Hematopoietic multipotent progenitor cell treated with erythropoietin and hydrocortisone succinate and interleukin-3 and kit ligand, for 8 days (in vitro differentiated cells): ENCODE results near the gene WDR31.
"Not testable (repeated sequence)": the region's sequence is repeated elsewhere in the genome, so short reads cannot be mapped to it uniquely, and the experiment has no call there.

Experiments used
- DNase-seq: peaks from one replicate; pipeline ENCODE4 v3.0.0-alpha.2; 2015

WDR31 gene

DNA sequence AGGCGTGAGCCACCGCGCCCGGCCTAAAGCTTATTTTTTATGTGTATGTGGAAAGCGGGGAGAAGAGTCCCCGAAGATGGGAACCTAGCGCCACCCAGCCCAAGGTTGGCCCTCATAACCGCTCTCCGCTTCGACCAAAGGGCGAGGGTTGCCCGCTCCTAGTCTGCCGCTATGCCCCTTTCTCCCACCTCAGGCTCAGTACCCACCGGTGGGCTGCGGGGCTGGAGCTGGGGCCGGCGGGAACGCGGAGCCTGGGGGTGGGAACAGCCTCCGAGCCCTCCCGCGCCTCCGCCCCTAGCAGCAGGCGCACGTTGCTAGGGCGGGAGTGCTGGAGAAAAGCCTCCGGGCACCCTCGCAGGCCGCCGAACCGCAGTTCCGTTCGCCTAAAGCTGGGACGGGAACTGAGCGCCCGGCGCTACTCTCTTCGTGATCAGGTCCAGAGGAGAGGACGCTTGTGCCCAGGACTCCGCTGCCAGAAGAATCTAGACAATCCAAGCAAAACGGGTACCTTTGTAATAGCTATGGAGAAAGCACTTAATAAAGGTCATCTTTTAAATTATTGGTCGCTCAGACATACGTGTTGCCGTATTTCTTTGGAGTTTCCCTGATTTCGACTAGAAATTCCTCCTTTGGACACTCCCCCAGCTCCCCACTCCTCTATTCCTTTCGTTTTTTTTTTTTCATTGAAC, at the start of gene WDR31:
Gene WDR31 (minus strand): TSS at position 265 of the 689 bp plus-strand sequence. CDS start 8,253 bp downstream, outside the sequence.
- peak; percentile 87 for DNase-seq

DNA sequence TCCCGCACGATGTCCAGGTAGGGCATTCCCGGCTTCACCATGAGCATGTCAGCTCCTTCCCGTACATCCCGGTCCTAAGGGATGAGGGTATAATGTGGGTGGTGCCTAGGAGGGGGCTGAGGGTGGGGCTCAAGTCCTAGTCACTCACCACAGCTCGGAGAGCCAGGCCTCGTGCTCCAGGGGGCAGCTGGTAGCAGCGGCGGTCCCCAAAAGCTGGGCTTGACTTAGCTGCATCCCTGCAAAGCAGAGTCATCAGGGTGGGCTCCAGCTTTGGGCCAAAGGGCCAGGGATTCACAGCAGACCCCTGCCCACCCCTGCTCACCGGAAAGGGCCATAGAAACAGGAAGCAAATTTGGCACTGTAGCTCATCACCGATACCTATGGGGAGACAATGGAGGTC, 49.4 kb upstream of the WDR31 start:
- DNase-seq, result no peak

DNA sequence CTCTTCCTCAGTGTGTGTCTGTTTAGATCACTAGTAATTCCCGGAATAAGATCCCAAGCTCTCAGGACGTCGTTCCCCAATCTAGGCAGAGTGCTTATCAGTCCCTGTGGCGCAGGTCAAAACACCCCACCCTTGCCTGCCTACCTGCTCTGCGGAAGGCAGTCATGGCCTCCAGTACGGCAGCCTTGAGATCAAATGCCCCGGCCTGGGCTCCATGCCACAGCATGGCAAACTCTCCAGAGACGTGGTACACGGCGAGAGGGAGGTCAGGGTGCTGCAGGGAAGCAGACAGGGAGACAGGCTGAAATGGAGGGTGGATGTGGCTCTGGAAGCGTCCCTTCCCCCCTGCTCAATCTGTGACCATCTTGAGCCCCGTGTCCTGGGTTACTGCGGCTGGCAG, 48.8 kb upstream of the WDR31 start:
- DNase-seq, result no peak

DNA sequence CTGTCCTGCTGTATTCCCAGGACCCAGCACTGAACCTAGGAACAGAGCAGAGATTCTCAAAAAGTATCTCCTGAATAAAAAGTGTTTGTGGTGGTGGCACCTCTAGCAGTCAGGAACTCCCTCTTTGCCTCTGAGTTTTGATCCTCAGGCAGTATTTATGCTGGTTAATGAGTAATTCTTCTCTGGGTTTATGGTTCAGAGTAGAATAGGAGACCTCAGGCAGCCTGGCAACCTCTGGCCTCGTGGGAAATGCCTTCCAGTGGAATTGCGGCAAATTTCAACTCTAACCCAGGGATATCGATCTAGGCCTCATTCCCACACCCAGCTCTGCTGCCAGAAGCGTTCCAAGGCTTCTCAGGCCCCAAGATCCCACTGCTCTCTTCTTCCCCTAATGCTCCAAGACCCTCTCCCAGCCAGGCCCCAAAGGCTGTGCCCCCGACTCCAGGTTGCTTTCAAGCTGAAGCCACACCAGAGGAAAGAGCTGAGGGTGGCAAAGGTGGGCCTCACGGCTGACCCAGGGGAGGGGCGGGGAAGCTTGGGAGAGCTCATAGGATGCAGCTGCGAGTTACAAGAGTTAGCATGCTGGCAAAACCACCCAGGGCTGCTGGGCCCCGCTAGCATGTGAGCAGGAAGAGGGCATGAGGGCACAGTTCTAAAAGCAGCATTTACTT, 47.6 kb upstream of the WDR31 start:
- DNase-seq, result no peak

DNA sequence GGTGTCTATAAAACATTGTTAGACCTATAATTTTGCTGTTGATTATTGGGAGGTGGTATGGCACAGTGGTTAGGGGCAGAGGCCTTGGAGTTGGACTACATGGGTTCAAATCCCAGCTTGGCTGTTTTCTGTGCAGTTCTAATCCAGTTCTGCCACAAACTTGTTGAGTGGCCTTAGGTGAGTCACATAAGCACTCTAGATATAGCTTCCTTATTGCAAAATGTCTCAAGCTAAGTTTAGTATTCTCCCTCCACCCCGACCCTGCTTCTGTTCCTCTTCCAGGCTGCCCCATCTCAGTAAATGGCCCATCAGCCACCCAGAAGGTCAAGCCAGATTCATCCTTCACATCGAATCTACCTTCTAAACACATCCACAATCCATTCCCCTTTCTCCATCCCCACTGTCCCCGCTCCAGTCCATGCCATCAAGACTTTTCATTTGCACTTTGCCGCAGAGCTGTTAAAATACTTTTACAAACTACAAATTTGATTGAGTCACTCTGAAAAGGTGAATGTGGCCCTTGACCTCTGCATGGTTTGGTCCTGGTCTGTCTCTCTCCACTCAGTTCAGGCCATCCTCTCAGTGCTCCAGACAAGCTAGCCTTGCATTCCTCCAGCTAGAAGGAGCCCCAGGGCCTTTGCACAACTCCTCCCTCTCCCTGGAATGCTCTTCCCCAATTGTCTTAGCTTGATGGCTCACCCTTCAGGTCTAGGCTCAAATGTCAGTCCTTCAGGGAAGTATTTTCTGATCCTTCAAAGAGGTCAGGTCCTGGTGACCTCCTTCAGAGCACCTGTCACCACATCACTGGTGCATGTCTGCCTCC, 46.7 kb upstream of the WDR31 start:
- DNase-seq, result no peak

DNA sequence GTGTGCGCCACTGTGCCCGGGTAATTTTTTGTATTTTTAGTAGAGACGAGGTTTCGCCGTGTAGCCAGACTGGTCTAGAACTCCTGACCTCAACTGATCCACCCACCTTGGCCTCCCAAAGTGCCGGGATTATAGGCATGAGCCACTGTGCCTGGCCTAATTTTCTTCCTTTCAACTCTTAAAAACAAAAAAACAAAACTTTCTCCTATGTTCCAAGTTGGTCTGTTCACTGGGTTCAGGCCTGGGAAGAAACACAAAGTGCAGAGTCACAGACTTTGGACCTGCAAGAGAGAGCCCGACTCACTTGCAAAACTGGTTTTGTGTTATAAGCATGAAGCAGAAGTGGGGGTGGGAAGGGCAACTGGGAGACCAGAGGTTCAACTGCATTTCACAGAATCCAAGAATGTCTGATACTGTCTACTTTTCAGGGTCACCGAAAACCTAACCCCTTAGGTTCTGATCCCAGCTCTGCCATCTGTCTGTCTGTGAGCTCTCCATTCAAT, 41.9 kb upstream of the WDR31 start:
- DNase-seq, result no peak

DNA sequence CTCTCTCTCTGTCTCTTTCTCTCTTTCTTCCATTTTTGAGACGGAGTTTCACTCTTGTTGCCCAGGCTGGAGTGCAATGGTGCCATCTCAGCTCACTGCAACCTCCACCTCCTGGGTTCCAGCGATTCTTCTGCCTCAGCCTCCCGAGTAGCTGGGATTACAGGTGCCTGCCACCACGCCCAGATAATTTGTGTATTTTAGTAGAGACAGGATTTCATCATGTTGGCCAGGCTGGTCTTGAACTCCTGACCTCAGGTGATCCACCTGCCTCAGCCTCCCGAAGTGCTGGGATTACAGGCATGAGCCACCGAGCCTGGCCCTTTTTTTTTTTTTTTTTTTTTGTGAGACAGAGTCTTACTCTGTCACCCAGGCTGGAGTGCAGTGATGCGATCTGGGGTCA, 41.4 kb upstream of the WDR31 start:
- not testable (repeated sequence) for DNase-seq

DNA sequence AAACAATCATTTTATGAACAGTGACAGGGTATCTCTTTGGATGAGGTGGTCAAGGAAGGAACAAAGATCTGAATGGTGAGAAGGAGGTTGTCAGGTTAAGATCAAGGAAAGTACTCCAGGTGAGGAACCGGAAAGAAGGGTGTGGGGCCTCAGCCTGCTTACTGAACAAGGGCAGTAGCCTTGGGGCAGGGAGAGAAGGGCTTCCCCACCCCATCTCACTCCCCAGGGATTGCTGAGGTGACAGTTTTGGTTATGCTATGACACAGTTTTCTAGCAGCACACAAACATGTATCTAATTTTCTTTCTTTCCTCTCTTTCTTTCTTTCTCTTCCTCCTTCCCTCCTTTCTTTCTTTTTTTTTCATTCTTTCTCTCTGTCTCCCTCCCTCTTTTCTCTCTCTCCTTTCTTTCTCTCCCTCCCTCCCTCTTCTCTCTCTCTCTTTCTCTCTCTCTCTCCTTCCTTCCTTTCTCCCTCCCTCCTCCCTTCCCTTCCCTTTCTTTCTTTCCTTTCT, 40.8 kb upstream of the WDR31 start:
- DNase-seq, result no peak

DNA sequence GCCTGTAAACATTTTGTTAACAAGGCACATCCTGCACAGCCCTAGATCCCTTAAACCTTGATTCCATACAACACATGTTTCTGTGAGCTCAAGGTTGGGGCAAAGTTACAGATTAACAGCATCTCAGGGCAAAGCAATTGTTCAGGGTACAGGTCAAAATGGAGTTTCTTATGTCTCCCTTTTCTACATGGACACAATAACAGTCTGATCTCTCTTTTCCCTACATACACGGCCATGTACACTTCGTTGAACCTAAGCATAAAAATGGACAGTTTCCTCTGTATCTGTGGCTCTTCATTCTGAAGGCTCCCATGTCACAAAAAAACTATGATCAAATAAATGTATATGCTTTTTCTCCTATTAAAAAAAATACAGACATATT, 39.7 kb upstream of the WDR31 start:
- not testable (repeated sequence) for DNase-seq

DNA sequence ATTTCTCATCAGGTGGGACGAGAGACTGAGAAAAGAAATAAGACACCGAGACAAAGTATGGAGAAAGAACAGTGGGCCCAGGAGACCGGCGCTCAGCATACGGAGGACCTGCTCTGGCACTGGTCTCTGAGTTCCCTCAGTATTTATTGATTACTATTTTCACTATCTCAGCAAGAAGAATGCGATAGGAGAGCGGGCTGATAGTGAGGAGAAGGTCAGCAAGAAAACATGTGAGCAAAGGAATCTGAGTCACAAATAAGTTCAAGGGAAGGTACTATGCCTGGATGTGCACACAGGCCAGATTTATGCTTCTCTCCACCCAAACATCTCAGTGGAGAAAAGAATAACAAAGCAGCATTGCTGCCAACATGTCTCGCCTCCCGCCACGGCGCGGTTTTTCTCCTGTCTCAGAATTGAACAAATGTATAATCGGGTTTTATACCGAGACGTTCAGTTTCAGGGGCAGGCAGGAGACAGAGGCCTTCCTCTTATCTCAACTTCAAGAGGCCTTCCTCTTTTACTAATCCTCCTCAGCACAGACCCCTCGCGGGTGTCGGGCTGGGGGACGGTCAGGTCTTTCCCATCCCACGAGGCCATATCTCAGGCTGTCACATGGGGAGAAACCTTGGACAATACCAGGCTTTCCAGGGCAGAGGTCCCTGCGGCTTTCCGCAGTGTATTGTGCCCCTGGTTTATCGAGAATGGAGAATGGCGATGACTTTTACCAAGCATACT, 39.2 kb upstream of the WDR31 start:
- DNase-seq, result peak; percentile 71

DNA sequence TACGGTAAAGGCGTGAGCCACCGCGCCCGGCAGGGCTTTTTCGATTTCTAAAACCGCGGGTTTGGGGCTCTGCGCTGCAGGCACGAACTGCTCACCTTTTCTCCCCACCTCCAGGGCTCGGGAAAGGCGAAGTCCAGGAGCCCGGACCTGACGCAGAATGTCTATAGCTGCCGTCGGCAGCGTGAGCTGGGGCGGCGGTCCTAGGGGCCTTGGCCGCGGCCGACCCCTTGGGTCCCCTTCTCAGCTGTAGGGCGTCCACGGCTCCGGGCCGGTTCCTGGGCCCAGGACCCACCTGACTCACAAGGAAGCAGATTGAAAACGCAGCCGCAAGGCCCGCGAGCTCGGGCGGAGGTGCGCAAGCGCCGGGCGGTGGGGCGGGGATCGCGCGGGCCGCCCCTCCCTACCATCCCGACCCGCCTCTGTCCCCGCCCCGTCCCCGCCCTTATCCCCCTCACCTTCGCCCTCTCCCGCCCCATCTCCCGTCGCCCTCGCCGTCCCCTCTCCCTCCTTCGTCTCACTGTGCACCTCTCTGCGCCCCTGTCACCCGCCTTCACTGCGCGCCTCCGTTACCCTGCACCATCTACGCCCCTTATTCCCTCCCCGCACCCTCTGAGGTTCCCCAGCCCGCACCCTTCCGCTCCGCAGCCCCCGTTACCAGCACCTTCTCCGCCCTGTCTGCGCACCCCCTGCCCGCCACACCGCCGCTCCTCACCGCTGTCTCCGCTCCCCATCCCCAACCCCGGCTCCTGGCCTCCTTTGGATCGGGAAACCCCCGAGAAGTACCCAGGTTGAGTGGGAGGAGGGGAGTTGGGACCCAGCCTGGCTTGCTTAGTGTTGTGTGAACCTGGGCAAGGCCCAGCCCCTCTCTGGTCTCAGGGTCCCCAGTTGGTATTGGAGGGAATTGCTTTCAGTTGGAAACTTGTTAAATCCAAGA, 36.8 kb upstream of the WDR31 start, which contains the start of gene HDHD3:
Gene HDHD3 (minus strand): TSS at position 353 of the 934 bp plus-strand sequence. CDS start 2,632 bp downstream, outside the sequence.
- peak; percentile 81 for DNase-seq

DNA sequence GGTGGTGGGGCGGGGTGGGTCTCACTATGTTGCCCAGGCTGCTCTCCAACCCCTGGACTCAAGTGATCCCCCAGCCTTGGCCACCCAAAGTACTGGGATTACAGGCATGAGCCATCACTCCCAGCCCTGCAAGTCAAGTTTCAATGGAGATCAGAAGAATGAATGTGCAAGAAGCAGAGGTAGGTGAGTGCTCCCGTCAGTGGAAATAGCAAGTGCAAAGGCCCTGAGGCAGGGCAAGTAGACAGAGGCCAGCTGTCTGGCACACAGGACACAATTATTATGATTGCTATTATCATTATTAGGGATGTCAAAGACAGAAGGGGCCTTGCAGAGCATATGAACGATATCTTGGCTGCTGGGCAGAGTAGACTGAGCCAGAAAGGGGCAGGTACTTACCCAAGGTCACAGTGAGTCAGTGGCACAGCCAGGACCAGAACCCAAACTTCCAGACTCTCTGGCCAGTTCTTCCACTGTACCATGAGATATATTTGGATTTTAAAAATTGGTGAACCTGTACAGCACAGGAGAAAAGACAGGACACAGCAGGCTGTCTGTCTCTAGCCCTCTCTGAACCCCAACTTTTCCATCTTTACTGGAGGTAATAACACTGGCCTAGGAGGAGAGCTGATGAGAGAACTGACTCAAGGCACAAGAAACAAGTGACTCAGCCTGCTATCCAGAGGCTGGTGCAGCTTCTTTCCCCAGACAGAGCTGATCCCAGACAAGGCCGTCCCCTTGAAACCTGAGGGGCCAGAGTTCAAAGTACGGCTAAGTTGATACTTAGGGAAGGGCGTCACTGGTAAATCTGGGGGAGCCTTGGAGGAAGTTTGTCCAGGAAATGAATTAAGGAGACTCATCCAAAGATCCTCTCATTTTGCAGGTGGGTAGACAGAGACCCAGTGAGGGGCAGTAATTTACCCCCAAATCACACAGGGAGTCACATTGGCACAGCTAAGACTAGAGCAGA, 35.3 kb upstream of the WDR31 start:
- no peak for DNase-seq

DNA sequence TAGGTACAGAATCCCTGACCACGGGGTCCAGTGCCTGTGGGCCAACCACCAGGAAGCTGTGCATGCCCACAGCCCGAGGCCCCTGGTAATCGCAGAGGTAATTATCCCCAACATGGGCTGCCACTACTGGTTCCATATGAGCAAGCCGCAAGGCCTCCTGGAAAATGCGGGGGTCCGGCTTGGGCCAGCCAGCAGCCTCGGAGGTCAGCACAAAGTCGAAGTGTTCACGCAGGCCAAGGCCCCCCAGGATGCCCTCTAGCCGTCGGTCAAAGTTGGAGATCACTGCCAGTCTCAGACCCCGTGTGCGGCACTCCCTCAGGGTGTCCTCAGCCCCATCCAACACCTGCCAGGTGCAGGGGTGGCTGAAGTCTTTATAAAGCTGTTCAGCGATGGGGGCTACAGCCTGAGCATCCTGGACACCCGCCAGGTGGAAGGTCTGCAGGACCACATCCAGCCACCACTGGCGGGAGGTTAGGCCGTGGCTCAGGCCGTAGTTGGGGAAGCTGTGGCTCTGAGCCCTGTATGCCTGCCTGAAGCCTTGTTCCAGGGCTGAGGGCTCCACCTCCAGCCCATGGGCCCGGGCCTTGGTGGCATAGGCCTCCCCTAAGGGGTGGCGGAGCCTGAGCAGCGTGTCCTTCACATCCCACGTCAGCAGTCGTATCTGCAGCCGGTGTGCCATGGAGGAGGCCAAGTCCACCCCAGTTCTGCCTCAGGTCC, 33.8 kb upstream of the WDR31 start:
- no peak for DNase-seq

DNA sequence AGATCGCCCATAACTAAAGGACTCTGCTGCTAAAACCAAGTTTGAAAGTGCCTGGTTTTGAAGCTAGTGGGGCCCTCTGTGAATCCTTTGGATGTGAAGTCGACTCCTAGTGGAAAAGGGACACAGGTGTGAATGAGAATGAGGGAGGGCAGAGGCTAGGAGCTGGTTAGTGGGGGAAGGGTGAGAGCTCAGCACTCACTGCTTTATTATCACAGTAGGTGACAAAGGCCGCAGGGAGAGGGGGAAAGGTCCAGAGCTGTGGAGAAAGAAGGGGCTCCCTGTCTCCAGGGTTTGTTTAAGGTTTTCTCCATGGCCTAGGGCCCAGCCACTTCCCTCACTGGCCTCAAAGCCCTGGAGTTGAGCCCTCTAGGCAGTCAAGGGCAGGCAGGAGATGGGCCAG, 33.2 kb upstream of the WDR31 start:
- no peak for DNase-seq

DNA sequence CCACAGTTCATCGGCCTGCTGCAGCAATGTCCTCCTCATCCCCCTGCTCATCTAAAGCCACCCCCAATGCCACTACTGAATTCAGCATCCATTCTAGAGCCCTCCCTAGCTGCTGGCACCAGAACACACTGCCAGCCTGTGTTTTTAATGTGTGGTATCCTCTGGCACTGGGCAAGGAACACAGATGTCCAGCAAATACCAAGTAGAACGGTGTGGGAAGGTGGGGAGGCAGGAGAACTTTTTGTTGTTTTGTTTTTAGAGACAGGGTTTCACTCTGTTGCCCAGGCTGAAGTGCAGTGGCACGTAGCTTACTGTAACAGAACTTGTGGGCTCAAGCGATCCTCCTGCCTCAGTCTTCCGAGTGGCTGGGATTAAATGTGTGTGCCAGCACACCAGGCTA, 32.0 kb upstream of the WDR31 start:
- DNase-seq, result no peak

DNA sequence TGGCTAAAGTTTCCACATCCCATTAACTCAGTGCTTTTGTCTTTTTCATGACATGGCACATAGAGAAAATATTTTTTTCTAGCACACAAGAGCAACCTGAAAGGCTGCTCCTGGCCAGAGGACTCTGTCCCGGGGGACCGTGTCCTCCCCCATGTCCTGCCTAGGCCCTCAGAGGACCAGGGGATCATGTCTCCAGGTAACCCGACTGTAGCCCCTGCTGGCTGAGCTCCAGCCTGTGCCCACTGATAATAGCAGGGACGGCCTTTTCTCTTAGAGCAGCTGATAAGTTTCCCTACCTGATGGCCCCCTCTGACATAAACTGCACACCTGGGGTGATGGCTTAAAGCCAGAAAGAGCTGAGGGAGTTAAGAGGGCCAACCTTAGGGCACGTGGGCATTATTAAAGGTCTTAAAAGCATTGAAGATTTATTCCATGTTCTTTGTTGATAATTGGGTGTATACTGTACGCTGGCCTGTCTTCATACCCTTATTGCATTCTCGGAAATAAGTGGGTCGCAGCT, 30.8 kb upstream of the WDR31 start:
- DNase-seq, result no peak

DNA sequence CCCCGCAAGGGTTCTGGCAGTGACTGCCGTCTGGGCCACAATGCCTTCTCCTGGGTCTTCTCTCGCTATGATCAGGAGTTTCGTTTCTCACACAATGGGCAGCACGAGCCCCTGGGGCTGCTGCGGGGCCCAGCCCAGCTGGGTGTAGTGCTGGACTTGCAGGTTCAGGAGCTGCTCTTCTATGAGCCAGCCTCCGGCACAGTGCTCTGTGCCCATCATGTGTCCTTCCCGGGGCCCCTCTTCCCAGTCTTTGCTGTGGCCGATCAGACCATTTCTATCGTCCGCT, 29.7 kb upstream of the WDR31 start:
- DNase-seq, result no peak

DNA sequence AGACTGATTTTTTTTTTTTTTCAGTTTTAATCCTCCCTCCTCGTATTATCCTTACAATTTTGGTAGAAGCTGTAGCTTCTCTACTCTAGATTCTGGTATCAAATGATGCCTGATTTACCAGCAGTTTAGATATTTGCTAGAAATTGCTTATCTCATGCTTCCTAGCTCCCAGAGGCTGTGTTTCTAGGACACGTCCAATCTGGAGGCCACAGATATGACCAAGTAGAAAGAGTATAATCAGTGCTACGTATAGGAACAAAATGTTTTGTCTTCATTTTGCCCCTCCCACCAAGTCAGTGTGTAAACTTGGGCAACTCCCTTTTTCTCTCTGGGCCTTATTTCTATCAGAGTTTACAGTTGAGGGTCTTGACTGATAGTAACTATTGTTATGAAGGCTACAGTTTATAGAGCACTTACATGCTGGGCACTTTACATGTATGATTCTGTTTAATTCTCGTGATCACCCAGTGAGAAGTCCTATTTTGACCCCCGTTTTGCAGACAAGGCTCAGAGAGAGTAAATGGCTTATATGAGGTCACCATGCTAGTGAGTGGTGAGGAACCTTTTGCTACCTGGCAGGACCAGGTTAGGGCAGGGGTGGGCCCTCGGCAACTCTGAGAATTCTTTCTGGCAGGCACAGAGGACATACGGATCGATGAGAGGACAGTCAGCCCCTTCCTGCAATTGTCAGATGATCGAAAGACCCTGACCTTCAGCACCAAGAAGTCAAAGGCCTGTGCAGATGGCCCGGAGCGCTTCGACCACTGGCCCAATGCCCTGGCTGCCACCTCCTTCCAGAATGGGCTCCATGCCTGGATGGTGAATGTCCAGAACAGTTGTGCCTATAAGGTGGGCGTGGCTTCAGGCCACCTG, 29.1 kb upstream of the WDR31 start:
- DNase-seq, result peak; percentile 99
